ENCODE measurements around the gene YIPF5. TPM values are rescaled to one million over a fixed set of nuclear protein-coding genes. Genes with fewer than 3 reads are reported as not detected.

Gene YIPF5
- total RNA-seq (10 to 100 TPM; 26.2 to 43.8 (median 35.4) TPM), polyA plus RNA-seq (10 to 100 TPM; 15.9 to 46.2 TPM)
- long read RNA-seq, donor 1, transcript YIPF5-201 (6 exons, 3,147 nt), result major isoform, 282 of 316 reads
- long read RNA-seq, donor 1, partial matches to known transcripts, result 8 of 316 reads
- long read RNA-seq, donor 1, other reads (novel, unspliced or antisense), result 22 of 316 reads
- long read RNA-seq, donor 2, transcript YIPF5-201 (6 exons, 3,147 nt), result major isoform, 24 of 26 reads
- long read RNA-seq, donor 2, partial matches to known transcripts, result 0 of 26 reads
- long read RNA-seq, donor 2, other reads (novel, unspliced or antisense), result 0 of 26 reads
- long read RNA-seq, donor 3, transcript YIPF5-201 (6 exons, 3,147 nt), result major isoform, 63 of 69 reads
- long read RNA-seq, donor 3, partial matches to known transcripts, result 1 of 69 reads
- long read RNA-seq, donor 3, other reads (novel, unspliced or antisense), result 5 of 69 reads

DNA sequence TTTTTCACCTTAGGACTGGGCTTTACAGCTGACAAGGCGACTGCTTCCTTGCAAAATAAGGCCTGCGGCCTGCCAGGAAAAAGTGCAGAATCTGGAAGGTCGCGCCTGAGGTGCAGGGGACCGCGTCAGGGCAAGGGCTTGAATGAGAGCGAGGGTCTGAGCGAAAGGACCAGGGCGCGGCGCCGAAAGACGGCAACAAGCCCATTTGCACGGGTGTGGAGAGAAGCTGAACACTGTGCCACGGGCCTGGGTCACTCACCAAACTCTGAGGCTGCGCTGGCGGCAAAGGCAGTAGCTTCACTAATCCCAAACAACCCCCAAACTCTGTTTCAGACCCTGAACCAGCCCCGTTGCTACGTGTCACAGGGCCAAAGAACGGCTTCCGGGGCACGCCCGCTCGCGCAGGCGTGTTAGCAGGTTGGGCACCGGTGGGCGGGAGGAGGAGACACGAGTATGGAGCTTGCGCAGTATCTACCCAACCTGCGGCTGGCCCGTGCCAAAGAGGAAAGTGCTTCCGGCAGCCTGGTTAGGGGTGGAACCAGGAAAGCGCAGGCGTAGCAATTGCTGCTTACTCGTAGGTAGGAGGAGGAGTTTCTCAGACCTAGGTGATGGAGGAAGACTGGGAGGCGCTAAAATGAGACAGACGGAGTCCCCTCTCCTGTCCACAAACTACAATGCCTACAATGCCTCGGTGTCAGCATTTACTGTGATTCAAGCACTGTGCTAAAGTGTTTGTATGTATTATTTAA lies at the start of gene YIPF5, which contains the start of gene KCTD16:
Gene YIPF5, minus strand, starts transcription at position 384 of the 749 bp plus-strand sequence. CDS start 704 bp downstream, outside the sequence.
Gene KCTD16, plus strand, starts transcription at position 598 of the 749 bp plus-strand sequence.
- DNase-seq, result peak; percentile 92 to 96 (median 93)
- intact Hi-C loops (cut with DNase I), result no loop called here
- 0 to 1% (median 1%) methylated on average over 37 to 39 of the region's 39 CpGs for WGBS, 3 donors
- H3K27ac ChIP-seq, result peak within 1 kb of the TSS in 1 of 2 donors; percentile 26
- no peaks in the 10 kb centered on the region for H3K27me3 ChIP-seq
- peaks cover 3% of the 10 kb centered on the region for H3K4me1 ChIP-seq (ENCODE audit: insufficient read depth)
- H3K36me3 ChIP-seq, result no peaks in the 10 kb centered on the region
- H3K9me3 ChIP-seq, result no peaks in the 10 kb centered on the region
- peak within 1 kb of the TSS; percentile 59 for H3K4me3 ChIP-seq
- peak; percentile 13 for TF ChIP-seq POLR2A (IDR thresholded peaks at IDR 0.05)
- TF ChIP-seq, protein P1, sequence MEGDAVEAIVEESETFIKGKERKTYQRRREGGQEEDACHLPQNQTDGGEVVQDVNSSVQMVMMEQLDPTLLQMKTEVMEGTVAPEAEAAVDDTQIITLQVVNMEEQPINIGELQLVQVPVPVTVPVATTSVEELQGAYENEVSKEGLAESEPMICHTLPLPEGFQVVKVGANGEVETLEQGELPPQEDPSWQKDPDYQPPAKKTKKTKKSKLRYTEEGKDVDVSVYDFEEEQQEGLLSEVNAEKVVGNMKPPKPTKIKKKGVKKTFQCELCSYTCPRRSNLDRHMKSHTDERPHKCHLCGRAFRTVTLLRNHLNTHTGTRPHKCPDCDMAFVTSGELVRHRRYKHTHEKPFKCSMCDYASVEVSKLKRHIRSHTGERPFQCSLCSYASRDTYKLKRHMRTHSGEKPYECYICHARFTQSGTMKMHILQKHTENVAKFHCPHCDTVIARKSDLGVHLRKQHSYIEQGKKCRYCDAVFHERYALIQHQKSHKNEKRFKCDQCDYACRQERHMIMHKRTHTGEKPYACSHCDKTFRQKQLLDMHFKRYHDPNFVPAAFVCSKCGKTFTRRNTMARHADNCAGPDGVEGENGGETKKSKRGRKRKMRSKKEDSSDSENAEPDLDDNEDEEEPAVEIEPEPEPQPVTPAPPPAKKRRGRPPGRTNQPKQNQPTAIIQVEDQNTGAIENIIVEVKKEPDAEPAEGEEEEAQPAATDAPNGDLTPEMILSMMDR (IDR thresholded peaks at IDR 0.05), result no peak

DNA sequence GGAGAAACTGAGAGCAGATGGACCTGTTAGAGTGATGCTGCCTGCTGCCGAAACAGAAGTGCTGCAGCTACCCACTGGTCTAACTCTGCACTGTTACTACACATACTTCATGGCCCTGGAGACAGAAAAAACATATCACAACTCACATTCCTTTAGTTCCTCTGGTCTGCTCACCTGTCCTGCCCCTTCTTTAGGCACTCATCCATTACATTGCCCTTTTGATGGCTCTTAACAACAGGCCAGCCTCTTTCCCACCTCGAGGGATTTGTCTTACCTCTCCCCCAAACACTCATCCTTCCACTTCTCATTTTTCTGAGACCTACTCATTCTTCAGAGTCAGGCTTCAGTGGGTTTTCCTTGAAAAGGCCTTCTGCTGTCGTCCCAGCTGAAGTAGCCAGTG lies 49.4 kb upstream of the YIPF5 start:
- 65 to 77% (median 73%) methylated on average over 3 of the region's 3 CpGs for WGBS, 3 donors
- no peaks in the 10 kb centered on the region for H3K27me3 ChIP-seq
- no peak overlapping the region for H3K4me3 ChIP-seq
- no peak for TF ChIP-seq EP300 (IDR thresholded peaks at IDR 0.05)
- TF ChIP-seq, protein P1 (IDR thresholded peaks at IDR 0.05), result no peak
- TF ChIP-seq POLR2A (IDR thresholded peaks at IDR 0.05), result no peak
- no peak overlapping the region for H3K27ac ChIP-seq
- H3K36me3 ChIP-seq, result no peaks in the 10 kb centered on the region
- intact Hi-C loops (cut with DNase I), result no loop called here
- no peaks in the 10 kb centered on the region for H3K9me3 ChIP-seq
- no peak for DNase-seq
- no peaks in the 10 kb centered on the region for H3K4me1 ChIP-seq (ENCODE audit: insufficient read depth)

DNA sequence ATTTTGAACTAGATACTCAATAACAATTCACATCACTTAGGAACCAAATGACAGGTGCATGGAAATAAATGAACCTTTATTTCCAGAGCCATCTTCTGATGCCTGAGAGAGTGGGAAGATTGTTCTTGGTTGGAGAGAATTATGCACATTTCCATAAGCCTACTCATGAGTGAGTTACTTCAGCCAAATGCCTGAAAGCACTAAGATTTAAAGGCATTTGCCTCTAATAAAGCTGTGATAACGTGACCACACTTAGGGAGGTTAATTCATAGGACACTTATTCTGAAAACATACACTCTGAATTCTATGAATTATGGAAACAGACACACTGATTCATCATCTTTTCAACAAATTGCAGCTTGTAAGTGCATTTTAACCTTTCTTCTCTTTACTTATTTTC lies 40.2 kb upstream of the YIPF5 start:
- H3K27me3 ChIP-seq, result no peaks in the 10 kb centered on the region
- no peaks in the 10 kb centered on the region for H3K9me3 ChIP-seq
- no peak for DNase-seq
- H3K4me1 ChIP-seq (ENCODE audit: insufficient read depth), result no peaks in the 10 kb centered on the region
- intact Hi-C loops (cut with DNase I), result no loop called here
- no peaks in the 10 kb centered on the region for H3K36me3 ChIP-seq
- no peak overlapping the region for H3K4me3 ChIP-seq
- no peak overlapping the region for H3K27ac ChIP-seq
- TF ChIP-seq POLR2A (IDR thresholded peaks at IDR 0.05) (no peak), EP300 (IDR thresholded peaks at IDR 0.05) (no peak)
- TF ChIP-seq, protein P1 (IDR thresholded peaks at IDR 0.05), result no peak
- 21 to 33% (median 32%) methylated on average over 1 of the region's 1 CpG for WGBS, 3 donors

DNA sequence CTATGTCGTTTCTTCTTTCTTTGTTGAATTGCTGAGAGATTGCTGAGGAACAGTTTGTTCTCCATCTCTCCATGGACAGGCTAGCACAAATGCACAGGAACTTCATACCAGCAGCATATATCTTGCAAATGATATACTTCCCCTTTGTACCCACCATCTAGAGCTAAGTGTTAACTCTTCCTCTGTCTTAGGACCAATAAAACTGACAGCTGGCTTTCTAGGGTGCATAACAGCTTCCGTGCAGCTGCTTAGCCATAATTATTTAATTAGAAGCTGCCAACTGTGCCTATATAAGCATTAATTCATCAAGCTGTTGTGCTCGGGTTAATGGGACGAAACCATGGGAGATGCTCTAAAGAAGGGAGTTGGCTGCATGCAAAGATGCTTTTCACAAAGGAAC lies 38.9 kb upstream of the YIPF5 start:
- no peak for DNase-seq
- H3K9me3 ChIP-seq, result no peaks in the 10 kb centered on the region
- WGBS, 3 donors, result 72 to 77% (median 76%) methylated on average over 4 of the region's 4 CpGs
- intact Hi-C loops (cut with DNase I), result no loop called here
- no peaks in the 10 kb centered on the region for H3K27me3 ChIP-seq
- H3K36me3 ChIP-seq, result no peaks in the 10 kb centered on the region
- H3K4me1 ChIP-seq (ENCODE audit: insufficient read depth), result no peaks in the 10 kb centered on the region
- TF ChIP-seq POLR2A (IDR thresholded peaks at IDR 0.05) (no peak), EP300 (IDR thresholded peaks at IDR 0.05) (no peak)
- TF ChIP-seq, protein P1 (IDR thresholded peaks at IDR 0.05), result no peak
- no peak overlapping the region for H3K27ac ChIP-seq
- no peak overlapping the region for H3K4me3 ChIP-seq

Measured in ovary (tissue), 10 donors.